Vagina (tissue), 2 donors: ENCODE measurements around the gene UQCR11.

Source experiments
- CTCF ChIP-seq, 3 experiments: fragments of 450-650 bp in 2 of 3; fragments of 200-600 bp in 1 of 3; sonication (generic) in 1 of 3; IDR thresholded peaks; one replicate each; pipeline ENCODE4 v1.5.1; 2017 to 2019; ENCODE audit warnings: antibody characterized with exemption in 3 of 3, mild to moderate bottlenecking in 2 of 3, moderate library complexity in 2 of 3
- POLR2A ChIP-seq, 2 donors: fragments of 450-650 bp; IDR thresholded peaks; one replicate each; pipeline ENCODE4 v1.6.1; 2017; ENCODE audit warnings: antibody characterized with exemption in 2 of 2, mild to moderate bottlenecking in 2 of 2, moderate library complexity in 2 of 2
- POLR2AphosphoS5 ChIP-seq, 2 donors: sonication (generic); formaldehyde crosslinking; IDR thresholded peaks; one replicate each; pipeline ENCODE4 v1.9.0; 2017; ENCODE audit warnings: antibody characterized with exemption in 2 of 2, mild to moderate bottlenecking in 2 of 2, low read depth in 1 of 2; ENCODE audit not compliant: insufficient read depth in 1 of 2

GRCh38 chr19:1621021-1621420, 15.8 kb upstream of the UQCR11 start:
- TF ChIP-seq CTCF (IDR thresholded peaks at IDR 0.05) (no peak), POLR2A (IDR thresholded peaks at IDR 0.05) (no peak), POLR2AphosphoS5 (IDR thresholded peaks at IDR 0.05; ENCODE audit: insufficient read depth in 1 of 2, low read depth in 1 of 2) (no peak)
